DLD1 (cell line): Measurements from ENCODE around the gene TLE5.
"Not testable (repeated sequence)": the region's sequence is repeated elsewhere in the genome, so short reads cannot be mapped to it uniquely, and the experiment has no call there.

Source experiments
- in situ Hi-C: cut with HindIII; loops from 2 replicates; pipeline ENCODE4 v1.10.0; 2017; ENCODE audit warnings: low sequenced_read_pairs

Gene TLE5

DNA sequence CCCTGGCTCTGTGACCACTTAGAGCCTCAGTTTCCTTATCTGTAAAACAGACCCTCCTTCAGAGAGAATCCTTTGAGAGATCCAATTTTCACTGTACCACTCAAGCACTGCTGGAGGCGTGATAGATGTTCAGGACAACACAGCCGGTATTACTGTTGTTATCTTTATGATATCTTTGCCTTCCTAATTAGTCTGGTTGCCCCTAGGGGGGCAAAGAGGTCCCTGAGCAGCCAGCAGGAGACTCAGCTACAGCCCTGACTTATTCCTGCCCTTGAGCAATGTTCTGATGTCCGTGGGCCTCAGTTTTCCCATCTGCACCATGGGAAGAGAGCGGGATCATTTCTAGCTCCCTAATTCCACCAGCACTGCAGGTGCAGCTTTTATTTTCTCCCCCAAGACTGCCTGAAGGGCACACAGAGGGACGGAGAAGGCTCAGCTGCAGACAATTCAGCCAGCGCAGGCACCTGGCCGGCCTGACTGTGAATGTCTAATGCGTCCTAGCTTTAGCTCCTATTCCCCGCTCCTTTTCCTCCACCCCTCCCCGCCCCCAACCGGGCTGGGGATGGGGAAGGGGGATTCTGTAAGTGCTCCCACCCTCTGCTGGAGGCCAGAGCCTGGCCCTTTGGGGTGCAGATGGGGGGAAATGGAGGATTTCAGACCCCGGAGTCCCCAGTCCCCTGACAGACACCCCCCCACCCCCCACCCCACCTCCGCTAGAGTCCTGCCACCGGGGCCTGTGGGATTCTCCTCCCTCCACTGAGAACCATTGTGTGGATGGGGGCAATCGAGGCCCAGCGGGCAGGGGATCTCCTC, 16.2 kb downstream of the TLE5 start:
- in situ Hi-C loops: no loop called here

DNA sequence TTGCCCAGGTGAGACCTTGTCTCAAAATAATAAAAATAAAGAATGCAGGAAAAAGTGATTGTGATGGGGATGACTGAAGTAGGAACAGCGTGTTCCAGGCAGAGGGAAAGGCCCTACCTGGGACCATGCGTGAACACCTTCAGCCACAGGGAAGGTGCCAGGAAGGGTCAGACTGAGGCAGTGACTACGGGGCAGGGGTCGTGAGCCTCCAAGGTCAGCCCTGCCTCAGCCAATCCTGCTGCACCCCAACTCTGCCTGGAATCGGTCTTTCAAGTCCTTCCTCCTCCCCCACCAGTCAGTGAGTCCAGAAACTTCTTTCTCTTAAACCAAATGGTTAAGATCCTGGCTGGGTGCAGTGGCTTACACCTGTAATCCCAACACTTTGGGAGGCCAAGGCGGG, 17.1 kb downstream of the TLE5 start:
- in situ Hi-C loops: no loop called here

DNA sequence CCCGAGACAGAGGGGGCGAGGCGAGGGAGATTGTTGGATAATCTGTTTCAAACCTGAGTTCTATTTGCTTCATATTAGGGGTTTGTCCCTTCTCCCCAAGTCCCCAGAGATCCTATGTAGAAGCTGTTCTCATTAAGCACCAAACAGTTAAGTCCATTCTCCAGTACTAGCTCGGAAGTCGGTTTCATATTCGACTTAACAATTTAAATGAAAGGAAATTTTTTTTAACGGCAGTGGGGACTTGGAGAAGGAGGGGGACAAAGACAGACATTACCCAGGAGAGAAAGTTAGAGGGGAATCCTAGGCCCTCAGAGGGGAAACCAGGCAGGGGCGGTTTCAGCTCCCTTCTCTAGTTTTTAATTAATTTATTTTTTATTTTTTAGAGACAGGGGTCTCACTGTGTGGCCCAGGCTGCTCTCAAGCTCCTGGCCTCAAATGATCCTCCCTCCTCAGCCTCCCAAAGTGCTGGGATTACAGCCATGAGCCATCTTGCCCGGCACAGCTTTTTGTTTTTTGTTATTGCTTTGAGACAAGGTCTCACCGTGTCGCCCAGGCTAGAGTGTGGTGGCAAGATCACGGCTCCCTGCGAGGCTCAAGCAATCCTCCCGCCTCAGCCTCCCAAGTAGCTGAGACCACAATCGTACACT, 19.6 kb downstream of the TLE5 start:
- in situ Hi-C loops: no loop called here

DNA sequence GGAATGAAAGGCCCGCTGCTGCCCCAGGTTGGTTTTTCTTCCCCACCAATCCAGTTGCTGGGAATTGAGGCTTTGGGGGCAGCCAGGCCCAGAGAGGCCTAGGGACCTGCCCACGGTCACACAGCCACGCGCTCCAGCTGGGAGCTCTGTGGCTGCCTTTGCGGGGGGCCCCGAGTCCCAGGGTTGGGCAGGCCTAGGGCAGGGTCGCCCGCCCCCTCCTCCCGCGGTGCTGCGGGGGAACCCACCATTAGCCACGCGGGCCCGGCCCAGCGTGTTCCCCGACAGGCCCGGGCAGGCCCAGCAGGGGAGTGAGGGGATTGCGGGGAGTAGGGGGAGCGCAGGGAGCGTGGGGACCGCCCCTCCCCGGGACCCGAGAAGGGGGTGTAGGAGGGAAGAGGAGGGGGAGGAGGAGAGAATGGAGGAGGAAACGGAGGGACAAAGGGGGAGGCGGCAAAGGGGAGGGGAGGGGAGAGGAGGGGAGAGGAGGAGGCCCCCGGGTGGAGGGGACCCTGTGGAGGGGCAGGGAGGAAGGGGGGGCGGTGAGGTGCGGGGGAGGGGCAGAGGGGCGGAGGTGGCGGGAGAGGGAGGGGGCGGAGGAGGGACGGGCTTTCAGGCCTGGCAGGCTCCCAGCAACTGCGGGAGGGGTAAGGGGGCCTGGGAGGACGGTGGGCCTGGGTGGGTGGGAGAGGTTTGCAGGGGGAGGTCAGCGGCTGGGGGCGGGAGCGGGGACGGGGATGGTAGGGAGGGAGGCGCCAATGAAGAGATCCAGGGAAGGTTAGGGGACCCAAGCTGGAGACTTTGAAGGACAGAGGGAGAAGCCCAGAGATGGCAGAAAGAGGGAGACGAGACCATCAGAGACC, 20.3 kb downstream of the TLE5 start:
- in situ Hi-C loops: no loop called here

DNA sequence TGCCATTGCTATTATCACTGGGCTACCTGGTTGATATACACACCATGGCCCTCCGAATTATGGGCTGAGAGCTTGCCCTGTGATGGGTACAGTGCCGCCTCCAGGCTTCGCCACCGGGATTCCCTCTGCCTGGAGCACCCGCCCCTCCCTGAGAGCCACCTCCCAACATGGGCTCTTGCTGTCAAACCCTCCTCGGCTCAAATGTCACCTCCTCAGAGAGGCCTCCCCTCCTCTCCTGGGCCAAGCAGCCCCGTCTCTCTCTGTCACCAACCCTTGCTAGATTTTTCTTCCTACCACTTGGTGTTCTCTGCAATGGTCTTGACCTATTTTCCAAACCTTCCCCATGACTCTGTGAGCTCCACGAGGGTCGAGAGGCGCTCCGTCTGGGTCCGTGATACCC, 21.0 kb downstream of the TLE5 start:
- in situ Hi-C loops: no loop called here

DNA sequence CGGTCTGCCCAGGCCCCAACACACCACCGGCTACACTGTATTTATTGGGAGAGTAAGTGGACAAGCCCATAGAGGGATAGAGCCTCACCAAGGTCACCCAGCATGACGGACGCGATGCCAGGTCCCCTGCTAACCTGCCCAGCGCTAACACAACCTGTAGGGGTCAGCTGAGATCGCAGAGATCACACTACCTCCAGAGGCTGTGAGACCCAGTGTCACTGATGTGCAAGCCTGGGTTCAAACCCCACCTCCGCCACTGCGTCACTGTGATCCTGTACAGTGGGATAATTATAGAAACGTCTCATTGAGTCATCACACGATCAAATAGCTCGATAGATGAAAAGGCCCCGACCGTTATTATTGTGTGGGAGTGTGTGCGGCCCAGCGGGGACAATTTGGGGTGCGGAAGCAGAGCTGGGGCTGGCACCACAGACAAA, 22.6 kb downstream of the TLE5 start:
- in situ Hi-C loops: no loop called here

DNA sequence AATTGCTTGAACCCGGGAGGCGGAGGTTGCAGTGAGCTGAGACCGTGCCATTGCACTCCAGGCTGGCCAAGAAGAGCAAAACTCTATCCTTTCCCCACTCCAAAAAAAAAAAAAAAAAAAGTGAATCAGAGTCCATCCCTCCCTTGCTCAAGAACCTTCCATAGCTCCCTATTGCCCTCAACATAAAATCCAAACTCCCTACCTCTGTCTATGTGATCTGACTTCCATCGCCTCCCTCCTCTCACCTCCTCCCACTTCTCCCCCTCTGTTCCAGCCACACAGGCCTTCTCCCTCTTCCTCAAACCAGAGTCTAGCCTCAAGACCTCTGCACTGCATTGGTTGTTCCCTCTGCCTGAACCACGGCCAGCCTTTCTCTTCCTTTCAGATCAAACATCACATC, 23.2 kb downstream of the TLE5 start:
- in situ Hi-C loops: no loop called here

DNA sequence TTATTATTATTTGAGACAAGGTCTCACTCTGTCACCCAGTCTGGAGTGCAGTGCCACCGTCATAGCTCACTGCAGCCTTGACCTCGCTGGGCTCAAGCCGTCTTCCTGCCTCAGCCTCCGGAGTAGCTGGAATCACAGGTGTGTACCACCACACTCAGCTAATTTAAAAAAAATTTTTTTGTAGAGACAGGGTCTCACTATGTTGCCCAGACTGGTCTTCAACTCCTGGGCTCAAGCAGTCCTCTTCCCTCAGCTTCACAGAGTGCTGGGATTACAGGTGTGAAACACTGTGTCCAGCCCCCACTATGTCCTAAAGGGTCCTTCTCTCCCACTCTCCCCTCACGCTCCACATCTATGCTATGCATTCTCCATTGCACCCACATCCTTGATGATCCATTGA, 24.1 kb downstream of the TLE5 start:
- in situ Hi-C loops: no loop called here

DNA sequence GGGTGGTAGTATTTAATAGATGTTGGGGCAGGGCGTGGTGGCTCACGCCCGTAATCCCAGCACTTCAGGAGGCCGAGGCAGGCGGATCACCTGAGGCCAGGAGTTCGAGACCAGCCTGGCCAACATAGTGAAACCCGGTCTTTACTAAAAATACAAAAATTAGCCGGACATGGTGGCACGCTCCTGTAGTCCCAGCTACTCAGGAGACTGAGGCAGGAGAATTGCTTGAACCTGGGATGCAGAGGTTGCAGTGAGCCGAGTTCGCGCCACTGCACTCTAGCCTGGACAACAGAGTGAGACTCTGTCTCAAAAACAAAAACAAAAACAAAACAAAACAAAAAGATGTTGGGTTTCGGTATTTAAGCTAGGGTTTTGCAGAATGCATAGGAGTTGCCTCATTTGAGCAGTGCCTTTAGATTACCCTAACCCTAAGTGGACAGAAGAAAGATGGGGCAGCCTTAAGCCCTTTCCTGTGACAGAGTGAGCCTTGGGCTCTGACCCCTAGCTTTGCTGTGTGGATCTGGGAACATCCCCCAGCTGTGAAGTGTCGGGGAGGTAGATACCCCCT, 25.2 kb downstream of the TLE5 start:
- in situ Hi-C loops: not testable (repeated sequence)

DNA sequence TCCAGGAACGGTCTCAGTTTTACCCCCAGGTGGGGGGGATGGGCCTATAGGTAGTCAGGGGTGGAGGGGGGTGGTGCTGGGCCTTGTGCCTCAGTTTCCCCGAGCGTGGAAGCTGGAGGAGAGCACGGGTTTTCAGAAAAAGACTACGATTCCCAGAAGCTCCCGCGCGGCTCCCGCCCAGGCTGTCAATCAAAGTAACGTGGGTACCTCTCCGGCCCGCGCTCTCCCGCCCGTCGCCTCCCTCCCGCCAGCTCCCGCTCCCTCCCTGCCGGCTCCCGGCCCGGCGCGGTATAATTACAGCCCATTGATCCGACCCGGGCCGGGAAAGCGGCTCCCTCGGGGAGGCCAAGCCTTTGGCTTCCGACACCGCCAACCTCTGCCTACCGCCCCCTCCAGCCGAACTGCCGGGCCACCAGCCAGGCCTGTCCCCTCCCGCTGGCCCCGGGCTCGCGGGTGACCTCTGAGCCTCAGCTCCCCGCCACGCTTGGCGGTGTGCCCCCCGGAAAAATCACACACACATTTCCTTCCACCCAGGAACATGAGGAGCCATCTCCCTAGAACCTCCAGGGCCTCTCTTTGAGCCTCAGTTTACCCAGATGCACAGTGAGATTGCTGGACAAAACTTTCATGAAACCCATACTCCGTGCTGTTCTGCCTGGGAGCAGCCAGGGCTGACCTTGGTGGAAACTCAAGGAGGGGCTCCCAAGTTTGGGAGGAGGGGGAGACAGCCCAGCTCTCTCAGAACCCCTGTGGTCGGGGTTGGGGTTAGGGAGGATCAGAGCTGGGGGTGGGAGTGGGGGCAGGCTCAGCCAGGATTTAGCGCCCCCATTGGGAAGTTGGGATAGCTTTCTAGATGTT, 25.9 kb downstream of the TLE5 start:
- in situ Hi-C loops: no loop called here

DNA sequence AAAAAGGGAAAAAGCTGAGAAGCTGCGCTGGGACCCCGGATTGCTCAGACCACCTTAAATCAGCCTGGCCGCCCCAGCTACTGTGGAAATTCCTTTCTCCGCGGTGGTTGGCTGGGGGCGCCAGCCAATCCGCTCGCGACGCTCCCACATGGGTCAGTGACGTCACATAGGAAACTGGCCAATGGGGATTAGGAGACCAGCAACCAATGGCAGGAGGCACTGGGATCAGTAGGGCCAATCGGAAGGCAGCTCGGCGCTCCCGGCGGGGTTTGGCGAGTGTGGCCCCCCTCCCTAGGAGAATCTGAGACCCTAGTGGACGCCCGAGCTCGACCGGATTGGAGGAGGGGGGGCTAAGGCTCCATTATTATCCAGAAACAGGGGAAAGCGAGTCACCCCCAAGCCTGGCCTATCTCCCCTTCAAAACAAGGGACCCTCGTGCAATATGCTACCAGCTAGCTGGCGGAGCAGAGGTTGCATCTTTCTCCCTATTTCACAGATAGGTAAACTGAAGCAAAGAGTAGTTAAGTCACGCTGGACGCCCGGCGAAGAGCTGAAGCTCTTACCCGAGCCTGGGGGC, 26.7 kb downstream of the TLE5 start:
- in situ Hi-C loops: no loop called here

DNA sequence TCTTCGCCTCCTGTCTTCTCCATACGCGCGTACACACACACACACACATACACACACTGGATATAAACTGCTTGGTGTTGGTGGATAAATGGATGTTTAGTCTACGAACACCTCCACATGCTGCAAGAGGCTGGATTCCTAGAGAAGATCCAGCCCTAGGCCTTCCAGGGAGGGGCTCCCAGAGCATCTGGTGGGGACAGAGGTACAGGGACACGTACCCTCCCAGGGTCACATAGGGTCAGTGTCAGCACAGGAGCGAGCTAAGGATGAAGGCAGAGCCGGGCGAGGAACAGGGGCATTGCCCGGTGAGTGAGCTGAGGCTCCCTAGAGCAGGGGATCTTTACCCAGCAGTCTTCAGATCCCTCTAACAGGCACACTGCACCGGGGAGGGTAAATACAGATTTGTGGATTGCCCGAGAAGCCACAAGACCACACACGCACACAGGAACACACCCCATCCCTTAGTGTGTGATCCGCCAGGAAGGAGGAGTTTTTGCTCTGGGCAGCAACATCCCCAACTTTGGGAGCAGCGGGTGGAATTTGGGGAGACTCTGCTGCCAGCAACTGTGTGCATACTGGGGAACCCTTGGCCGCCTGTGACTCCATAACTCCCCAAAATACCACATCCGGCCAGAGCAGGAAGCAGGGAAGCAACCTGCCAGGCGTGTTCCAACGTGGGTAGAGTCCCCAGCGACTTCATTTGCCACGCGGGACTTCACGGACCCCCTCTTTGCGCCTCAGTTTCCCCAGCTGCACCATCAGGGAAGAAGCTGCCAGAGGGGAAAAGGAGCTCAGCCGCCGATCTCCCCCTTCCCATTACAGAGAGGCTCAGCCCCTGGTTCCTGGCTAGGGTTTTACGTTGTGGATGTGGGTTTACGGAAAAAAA, 27.4 kb downstream of the TLE5 start:
- in situ Hi-C loops: no loop called here

DNA sequence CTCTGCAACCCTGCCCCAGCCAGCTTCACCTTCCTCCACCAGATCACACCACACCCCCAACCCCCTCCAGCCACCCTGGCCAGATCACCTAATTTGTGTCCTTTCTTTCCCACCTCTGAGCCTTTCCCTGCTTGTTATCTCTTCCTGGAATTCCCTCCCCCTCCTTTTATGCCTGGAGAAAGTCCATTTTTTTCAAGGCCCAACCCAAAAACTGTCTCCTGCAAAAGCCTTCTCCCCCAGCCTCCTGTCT, 28.0 kb downstream of the TLE5 start:
- in situ Hi-C loops: no loop called here

DNA sequence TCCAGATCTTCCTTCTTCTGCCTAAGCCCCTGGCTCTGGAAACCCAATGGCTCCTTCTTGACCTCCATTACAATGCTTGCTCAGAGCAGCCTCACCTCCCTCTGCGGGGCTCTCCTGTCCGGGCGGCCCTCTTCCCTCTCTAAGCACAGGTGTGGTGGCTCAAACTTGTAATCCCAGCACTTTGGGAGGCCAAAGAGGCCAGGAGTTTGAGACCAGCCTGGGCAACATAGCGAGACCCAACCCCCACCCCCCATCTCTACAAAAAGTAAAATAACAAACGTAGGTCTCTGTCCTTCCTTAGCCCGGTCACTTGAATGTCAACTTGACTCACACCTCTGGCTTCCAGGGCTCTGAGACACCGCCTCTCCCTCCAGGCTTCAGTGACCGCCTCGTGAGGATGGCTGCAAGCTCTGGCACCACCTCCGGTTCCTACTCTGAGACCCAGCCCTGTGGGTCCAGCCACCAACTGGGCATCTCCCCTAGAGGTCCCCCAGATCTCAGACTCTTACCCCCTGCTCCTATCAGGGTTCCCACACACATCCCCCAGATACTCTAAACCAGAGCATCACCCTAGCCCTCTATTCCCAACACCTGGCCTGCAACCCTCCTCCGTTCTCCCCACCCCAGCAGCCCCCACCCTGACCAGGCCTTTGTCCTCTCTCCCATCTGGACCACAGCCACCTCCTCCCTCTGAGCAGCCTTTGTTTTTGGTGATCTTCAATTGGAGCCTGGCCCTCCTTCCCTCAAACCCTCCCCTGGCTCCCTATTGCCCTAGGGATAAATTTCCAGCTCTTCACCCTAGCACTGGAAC, 28.5 kb downstream of the TLE5 start:
- in situ Hi-C loops: no loop called here

DNA sequence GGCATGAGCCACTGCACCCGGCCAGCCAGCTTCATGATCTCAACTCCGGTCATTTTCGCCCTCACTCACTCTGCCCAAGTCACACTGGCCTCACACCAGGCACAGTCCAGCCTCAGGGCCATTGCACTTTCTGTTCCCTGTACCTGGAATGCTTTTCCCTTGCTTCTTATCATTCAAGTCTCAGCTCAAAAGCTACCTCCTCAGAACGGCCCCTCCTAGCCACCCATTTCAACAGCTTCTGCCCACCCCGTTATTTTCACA, 30.8 kb downstream of the TLE5 start:
- in situ Hi-C loops: no loop called here

DNA sequence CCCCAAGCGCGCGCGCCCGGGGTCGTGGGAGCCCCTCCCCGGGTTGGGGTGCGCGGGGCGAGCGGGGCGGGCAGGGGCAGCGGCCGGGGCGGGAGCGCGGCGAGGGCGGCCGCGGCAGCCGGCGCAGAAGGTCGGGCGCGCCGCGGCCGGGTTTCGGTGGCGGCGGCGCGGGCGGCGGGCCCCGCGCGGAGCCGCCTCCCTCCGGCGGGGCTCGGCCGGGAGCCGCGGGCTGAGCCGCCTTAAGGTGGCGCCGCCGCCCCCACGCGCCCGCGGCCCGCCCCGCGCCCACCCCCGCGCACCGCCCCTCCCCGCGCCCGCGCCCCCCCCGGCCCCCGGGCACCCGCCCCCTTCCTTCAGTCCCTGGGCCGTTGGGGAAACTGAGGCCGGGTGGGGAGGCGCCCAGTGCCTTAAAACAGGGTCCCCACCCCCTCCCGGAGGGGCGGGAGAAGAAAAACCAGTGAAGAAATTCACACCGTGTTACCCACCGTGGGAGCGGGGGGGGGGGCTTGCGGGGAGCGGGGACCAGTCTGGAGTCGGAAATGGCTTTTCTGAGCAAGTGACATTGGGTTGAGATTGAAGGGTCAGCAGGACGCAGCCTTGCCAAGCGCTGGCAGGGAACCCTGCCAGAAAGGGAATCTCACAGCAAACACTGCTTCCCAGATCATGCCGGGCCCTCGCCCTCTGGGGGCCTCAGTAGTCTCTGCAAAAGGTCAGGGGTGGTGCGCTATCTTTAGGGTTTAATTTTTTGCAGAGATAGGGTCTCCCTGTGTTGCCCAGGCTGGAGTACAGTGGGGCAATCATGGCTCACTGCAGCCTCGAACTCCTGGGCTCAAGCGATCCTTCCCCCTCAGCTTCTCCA, 33.0 kb downstream of the TLE5 start, which contains the start of gene TLE2:
Gene TLE2 (minus strand): TSS at position 216 of the 859 bp plus-strand sequence. CDS start 376 bp downstream, outside the sequence.
- in situ Hi-C loops: no loop called here

DNA sequence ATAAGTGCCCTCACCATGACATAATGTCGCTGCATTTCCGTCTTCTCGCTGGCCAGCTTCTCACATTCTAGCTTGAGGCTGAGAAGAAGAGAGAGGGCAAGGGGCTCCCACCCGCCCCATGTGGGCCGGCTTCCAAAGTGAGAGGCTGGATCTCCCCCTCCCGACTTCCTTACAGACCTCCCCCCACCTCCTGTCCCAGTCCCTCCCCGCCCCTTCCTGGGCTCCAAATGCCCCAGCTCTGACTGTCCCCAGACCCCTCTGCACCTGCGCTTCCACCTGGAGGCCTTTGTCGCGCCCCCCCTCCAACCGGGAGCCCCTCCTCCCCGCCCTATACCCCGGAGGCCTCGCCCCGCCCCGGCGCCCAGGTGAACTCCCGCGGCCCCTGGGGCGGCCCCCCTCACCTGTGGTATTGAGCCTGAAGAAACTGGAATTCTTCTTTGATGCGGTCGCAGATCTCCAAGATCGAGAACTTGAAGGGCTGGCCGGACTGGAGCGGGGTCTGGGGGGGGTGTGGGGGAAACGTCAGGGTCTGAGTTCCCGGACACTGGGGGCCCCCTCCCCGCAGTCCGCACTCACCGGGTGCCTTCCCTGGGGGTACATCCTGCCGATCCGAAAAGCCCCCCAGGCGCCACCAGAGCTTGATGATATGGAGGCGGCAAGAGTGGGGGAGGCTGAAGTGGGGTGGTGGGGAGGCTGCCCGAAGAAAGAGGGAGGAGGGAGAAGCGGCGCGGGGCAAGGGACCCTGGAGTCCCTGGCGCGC, 33.8 kb downstream of the TLE5 start:
- in situ Hi-C loops: no loop called here
